HTERT RPE-1 (cell line): ENCODE results near the gene SCNN1G.
"Not testable (repeated sequence)": the region's sequence is repeated elsewhere in the genome, so short reads cannot be mapped to it uniquely, and the experiment has no call there.

Source experiments
- in situ Hi-C: fragments of 300-500 bp; cut with MboI; formaldehyde crosslinking; loops from 4 replicates; pipeline ENCODE4 v1.14.3; 2020; ENCODE audit warnings: low sequenced_read_pairs

Gene SCNN1G

GRCh38 chr16:23182679-23183542, at the start of gene SCNN1G:
TSS of gene SCNN1G (plus strand) at chr16:23182745. CDS start at chr16:23186272, 3,527 bp downstream.
- in situ Hi-C loops: no loop called here

- in situ Hi-C loops: no loop called here
Measured at GRCh38 chr16:23132775-23133463, 49.6 kb upstream of the SCNN1G start.

- in situ Hi-C loops: no loop called here
Measured at GRCh38 chr16:23134274-23134673, 48.3 kb upstream of the SCNN1G start.

GRCh38 chr16:23137256-23137655, 45.3 kb upstream of the SCNN1G start:
- in situ Hi-C loops: no loop called here

- in situ Hi-C loops: no loop called here
Measured at GRCh38 chr16:23137818-23138217, 44.7 kb upstream of the SCNN1G start.

- in situ Hi-C loops: no loop called here
Measured at GRCh38 chr16:23140107-23140506, 42.4 kb upstream of the SCNN1G start.

GRCh38 chr16:23141033-23141432, 41.5 kb upstream of the SCNN1G start:
- in situ Hi-C loops: no loop called here

- in situ Hi-C loops: no loop called here
Measured at GRCh38 chr16:23141500-23141899, 41.0 kb upstream of the SCNN1G start.

GRCh38 chr16:23141959-23142740, 40.4 kb upstream of the SCNN1G start:
- in situ Hi-C loops: no loop called here

GRCh38 chr16:23143391-23143790, 39.2 kb upstream of the SCNN1G start:
- in situ Hi-C loops: no loop called here

GRCh38 chr16:23144393-23144792, 38.2 kb upstream of the SCNN1G start:
- in situ Hi-C loops: not testable (repeated sequence)

GRCh38 chr16:23145186-23145585, 37.4 kb upstream of the SCNN1G start:
- in situ Hi-C loops: no loop called here

GRCh38 chr16:23145608-23146007, 36.9 kb upstream of the SCNN1G start:
- in situ Hi-C loops: no loop called here

GRCh38 chr16:23146877-23147601, 35.5 kb upstream of the SCNN1G start:
- in situ Hi-C loops: no loop called here

GRCh38 chr16:23147666-23148065, 34.9 kb upstream of the SCNN1G start:
- in situ Hi-C loops: no loop called here

- in situ Hi-C loops: no loop called here
Measured at GRCh38 chr16:23148166-23148512, 34.4 kb upstream of the SCNN1G start.

GRCh38 chr16:23148513-23149266, 33.9 kb upstream of the SCNN1G start:
- in situ Hi-C loops: no loop called here

GRCh38 chr16:23149267-23149992, 33.1 kb upstream of the SCNN1G start, which contains the start of gene USP31:
TSS of gene USP31 (minus strand) at chr16:23149452. CDS start at chr16:23149270, 182 bp downstream.
- in situ Hi-C loops: no loop called here

GRCh38 chr16:23149993-23150364, 32.6 kb upstream of the SCNN1G start:
- in situ Hi-C loops: no loop called here
